GM18520 (cell line): Measurements from ENCODE around the gene MAGEF1.
"Not testable (repeated sequence)": the region's sequence is repeated elsewhere in the genome, so short reads cannot be mapped to it uniquely, and the experiment has no call there.

Experiments used
- ATAC-seq: cut with Tn5 transposase; IDR thresholded peaks from one replicate; pipeline ENCODE4 v1.9.1; 2021; ENCODE audit not compliant: unreplicated experiment

The MAGEF1 gene

DNA sequence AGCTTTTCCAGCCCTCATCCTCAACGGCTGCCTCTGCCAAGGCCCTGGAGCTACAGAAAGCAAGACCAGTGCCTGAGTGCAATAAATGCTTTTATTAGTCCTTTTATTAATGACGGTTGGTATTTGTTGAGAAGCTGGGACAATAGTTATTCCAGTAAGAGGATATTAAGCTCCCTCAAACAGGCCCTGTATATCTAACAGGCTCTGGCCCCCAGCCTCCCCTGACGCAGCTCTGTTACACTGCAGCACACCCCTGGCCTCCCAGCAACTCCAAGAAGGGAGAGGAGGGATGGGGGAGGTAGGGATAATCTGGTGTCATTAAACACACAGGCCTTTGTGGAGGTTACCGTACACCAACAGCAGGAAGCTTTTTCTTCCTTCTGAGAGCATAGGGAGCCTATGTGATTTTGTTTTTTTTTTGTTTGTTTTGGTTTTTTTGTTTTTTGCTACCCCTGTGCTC is 30.8 kb upstream of the MAGEF1 start:
- no peak for ATAC-seq

DNA sequence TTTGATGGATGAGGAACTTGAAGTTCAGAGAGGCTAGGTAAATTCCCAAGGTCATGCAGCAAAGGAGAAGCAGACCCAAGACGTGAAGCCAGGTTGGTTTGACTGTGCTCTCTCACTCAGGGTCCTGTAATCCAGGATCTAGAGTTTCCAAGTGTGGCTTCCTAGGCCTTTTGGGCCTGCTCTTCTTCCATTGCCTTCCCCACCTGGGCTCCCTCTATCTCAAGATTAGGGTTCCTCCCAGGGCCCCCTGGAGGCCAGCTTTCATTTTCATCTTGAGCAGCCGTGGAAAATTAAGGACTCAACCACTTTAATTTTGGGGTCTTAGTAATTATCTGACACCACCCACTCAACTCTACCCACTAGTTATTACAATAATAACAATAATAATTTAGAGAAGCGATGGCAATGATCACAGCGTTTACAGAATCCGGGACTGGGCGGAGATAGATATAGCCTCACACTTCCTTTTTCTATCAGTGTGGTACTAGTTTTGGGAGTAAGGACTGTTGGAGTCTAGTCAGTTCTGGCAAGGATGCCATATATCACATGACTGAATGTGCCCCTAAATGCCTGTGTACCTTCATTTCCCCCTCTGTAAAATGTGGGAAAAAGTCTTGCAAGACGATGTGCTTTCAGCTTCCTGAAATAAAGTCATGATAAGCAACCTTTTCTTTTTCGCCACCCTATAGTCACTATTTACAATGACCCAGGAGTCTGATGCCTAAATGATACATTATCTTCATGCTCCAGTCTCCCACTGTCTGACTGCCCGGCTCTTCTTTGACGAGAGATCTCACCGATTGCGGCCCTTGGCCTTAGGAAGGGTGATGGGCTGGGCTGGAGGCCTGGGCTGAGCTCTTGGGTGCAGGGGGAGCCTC is 30.2 kb upstream of the MAGEF1 start:
- ATAC-seq: no peak

DNA sequence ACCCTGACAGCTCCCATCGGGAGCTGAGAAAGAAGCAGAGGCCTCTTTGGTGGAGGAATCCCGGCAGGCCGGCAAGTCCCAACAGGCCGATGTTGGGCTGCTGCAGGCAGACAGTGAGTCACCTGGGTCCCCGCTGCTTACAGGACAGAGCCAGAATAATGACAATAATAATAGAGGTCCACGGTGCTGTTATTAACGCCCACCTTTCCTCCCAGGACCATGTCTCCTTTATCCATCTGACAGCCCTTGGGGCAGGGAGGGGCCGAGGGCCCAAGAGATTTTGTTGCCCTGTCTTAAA is 29.3 kb upstream of the MAGEF1 start:
- no peak for ATAC-seq

DNA sequence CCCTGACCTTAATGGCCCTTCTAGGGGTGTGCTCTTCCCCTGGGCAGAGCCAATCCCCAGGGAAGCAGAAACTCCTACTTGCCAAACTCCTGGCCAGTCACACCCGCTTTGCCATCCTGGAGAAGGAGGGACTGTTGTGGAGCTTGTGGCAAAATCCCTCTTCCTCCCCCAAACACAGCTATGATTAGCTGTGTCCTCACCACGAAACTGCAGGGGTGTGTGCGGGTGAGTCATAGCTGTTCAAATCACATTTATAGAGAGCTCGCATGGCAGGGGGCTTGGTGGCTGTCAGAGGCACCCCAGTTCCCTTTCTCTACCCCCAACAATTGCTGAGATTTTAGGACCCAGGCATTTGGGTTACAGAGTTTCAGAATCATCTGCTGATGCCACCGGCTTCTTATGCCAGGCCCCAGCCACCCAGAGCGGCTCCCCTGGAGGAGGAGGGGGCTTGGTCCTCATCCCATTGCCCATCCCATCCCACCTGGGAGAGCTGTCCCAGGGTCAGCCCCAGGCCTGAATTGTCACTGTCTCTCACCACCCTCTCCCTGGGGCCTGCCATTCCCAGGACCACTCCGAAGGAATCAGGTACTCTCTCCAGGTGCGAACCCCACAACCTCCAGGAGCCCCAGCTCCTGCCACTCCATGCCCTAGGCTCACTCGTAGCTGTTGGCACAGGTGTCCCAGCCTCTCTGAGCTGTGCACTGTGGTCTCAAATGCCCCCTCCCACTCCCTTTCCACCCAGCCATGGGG is 28.8 kb upstream of the MAGEF1 start:
- ATAC-seq: no peak

DNA sequence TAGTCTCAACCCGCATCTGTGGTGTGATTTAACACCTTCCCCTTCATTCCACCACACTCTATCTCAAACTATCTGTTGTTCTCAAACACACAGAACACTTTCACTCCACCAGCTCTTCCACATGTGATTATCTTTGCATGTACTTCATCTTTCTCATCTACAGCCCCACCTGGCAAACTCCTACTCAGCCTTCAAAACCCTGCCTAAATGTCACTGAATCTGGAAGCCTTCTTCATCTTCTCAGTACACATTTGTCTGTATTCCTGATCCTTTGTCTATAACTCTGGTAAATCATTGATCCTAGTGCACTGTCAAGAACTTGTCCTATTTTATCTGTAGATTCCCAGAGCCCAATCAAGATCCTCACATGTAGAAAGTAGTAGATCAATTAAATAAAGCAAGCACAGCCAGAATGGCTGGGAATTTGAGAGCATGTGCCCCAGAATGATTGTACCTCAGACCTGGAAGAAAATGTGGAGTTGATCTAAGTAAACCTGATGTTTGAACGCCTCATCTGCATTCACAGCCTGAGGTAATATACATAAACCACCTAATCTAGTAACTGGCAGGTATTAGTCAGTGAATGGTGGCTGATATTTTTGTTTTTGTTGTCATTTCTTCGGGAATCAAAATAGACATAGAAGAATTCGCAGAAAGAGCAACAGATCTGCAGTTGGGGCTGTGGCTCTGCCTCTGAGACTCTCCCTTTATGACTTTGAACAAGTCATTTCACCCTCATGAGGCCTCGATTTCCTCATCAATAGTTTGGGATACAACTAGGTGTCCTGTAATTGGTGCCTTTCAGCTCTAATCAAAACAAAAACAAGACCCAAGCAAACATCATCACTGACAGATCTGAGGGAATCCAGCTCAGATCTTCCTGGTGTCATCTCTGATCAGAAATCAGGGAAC is 28.0 kb upstream of the MAGEF1 start:
- no peak for ATAC-seq

DNA sequence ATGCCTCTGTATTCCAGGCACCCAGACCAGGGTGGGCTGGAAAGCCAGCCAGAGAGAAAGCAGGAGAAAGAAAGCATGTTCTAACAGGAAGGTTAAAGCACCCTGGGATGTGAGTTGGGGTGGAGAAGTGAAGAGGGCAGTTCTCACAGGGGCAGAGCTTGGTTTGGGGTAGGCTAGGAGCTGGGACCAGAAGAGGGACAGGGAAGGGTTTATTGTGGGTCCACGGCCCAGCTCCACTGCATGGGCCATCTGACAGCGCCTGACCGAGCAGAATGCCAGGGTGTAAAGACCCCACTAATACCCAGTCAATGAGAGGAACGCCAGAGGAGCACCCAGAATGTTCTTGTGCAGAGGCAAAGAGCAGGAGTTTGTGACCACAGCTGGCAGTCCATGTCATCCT is 27.1 kb upstream of the MAGEF1 start:
- no peak for ATAC-seq

DNA sequence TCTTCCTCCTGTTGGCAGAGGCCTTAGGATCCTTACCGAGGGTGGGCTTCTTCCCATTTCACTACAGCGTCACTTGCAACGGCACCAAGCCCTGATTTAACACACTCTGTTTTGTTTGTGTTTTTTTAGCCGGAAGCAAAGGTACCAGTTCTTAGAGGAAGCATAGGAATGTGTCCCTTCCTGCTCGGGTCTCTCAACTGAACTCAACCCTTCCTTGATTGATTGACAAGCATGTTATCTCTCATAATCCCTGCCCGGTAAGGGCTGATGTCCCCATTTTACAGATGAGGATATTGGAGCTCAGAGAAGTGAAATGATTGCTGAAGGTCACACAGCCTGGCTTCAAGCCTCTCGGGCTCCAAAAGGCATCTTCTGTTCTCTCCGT is 26.6 kb upstream of the MAGEF1 start:
- ATAC-seq: no peak

DNA sequence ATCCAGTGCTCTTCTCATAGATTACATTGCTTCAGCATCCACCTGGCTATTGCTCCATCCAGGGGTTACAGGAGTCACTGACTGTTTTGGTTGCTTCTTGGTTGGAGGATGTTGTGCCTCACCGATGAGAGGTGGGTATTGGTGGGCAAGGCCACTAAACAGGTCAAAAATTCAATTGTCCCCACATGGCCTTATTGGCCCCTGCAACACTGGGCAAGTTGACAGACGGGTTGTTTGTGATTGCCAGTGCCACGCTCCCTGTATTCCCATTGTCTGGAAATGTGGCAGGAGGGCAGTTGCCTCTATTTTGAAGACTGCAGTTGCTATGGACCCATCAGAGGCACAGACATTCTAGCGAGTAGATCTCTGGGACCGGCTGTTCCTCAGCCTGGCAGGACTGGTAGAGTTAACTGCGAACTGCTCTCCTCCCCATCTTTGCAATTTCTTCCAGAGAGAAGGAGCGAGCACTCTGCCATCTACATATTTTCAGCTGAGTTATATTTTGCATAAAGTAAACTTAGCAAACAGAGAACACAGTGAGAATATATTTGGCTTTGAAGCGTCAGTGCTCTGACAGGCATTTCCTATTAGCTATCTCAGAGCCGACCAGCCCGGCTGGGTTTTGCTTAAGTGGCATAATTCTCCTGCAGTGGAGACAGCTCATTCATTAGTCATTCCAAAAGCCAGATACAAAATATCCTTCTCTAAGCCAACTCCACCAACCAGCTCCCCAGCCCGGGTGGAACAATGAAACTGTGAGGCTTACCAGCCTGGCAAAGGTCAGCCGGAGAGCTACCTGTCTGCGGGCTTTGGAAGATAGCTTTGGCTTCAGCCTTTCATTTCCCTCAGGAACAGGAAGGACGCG is 26.0 kb upstream of the MAGEF1 start:
- no peak for ATAC-seq

DNA sequence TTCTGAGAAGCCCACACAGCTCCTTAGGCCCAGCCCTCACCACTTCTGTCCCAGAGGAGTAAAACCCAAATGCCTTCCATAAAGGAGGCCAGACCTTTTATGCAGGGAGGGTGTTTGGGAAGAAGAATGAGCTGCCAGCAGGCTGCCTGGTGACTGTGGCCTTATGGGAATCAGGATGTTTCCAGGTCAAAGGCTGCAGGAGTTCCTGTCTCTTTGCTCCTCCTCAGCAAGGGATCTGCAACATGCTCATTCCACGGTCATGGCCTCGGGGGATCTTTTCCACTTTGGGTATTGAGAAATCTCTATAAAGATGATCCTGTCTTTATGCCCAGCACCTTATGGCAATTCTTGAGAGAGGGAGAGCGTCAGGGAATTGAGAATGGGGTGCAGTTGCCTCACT is 25.2 kb upstream of the MAGEF1 start:
- no peak for ATAC-seq

DNA sequence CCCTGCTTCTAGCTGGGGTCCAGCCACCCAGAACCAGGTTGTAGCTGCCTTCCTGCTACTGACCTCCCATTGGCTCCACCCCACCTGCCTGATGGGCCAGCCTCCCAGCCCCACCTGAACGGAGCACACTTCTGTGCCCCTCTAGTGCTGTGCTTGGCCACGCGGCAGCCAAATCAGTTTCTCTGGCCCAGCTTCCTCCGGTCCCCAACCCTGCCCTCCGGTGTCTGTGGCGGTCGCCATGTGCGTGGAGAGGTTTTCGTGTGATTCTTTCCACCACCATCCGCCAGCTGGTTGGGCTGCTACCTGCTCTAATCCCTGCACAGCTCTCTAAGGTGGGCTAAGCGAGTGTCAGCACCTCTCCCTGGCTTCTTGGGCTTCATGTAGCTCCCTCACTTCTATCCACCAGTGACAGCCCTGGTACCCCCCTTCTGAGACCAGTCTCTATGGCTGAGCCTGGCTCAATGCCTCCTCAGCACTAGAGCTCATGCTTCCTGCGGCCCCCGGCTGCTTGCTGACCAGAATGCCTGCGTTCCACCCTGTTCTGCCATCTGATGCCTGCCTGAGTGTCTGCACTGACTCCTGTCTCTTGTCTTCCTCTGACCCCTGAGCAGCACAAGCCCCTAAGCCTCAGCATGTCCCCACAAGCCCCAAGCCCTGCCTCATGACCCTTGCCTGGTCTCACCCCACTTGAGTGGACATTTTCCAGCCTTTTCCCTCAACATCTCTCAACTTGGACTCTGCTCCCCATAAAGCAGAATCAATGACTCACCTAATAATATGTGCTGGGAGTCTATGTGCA is 23.2 kb upstream of the MAGEF1 start:
- no peak for ATAC-seq

DNA sequence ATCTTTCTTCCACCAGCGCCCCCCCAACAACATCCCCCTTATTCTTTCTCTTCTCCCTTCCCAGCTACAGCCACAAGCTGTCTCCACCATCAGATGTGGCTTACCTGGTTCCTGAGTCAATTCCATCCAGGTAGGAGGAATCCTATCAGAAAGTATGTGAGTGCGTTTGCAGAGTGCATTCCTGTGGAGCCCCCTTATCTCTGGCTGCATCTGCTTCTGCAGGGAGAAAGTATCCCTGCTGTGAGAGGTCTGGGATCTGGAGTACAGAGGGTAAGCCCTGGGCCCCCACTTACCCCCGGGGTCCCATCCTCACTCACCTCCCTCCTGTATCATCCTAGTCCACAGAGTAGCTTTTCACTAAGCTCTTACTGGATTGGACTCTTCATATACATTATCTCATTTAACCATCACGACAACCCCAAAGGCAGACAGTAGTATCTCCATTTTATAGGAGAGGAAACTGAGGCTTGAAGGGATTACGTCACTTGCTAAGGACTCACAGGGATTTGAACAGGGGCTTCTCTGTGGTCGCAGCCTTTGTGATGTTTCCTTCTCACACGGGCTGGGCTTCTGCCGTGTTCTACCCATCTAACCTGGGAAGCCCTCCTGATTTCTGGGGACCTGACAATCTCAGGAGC is 22.2 kb upstream of the MAGEF1 start:
- ATAC-seq: no peak

DNA sequence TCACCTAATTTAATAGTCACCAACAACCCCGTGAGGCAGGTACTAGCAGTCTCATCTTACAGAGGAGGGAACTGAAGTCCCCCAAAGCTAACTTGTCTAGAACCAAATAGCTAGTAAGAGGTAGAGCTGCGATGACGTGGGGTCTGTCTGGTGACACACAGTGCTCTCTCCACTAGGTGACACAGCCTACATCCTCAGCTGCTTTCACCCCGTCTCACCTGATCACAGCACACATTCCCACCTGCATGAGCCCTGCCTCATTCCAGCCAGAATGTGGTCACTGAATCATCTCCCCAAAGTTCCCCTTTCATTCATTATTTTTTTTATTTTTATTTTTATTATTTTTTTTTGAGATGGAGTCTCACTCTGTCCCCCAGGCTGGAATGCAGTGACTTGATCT is 21.3 kb upstream of the MAGEF1 start:
- ATAC-seq: no peak

DNA sequence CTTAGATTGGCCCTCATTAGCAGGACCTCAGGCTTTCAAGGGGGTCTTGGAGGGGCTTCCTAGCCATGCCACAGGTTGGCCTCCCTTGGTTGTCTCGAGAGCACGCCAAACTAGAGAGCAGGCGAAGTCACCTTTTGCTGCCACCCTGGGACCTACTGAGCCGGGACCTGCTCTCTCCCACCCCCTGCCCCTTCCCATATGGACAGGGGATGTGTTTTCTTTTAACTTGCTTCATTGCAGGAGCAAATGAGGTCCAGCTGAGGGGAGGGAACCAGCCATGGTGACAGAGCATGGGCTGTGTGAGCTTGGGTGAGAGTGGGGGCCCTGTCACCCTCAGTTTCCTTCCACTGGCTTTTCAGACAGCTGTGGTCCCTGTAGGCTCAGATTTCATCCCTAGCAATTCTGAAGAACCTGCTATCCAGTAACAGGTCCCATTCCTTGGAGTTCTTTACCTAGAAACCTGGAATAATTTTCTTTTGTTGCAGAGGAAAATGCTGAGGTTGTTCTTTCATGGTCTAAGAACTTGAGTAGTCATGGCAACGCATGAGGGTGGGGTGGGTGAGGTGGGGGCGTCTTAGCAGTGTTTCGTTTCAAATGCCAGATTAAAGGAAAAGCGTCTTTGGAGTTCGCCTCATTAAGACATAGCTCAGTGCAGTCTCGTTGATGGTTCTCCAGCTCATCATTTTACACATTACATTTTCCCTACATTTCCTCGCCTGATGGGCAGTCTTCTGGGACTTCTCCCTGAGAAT is 20.1 kb upstream of the MAGEF1 start:
- no peak for ATAC-seq

DNA sequence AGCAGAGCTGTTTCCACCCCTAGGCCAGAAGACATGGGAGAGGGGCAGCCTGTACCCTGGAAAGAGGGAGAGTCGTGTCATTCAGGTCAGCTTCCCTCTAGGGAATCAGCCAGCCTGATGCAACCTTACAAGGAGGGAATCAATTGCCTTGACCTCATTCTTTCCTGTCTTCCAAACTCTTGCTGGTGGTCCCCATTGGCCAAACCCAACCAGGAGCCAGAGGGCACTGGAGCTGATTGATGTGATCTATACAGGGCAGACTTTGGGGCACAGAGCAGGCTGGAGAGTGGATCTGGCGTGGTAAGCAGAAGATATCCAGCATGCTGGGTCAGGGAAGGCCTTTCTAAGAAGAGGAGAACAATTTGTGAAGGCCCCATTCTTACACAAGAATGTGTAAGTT is 19.1 kb upstream of the MAGEF1 start:
- no peak for ATAC-seq

DNA sequence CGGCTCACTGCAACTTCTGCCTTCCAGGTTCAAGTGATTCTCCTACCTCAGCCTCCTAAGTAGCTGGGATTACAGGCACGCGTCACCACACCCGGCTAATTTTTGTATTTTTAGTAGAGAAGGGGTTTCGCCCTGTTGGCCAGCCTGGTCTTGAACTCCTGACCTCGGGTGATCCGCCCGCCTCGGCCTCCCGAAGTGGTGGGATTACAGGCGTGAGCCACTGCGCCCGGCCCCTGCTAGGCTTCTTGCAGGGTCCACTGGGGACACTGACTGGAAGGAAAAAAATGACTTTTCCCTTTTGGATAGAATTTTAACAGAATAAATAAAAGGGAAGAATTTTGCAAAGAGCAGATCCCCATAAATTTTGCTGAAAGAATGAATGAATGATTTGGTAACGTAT is 17.3 kb upstream of the MAGEF1 start:
- not testable (repeated sequence) for ATAC-seq

DNA sequence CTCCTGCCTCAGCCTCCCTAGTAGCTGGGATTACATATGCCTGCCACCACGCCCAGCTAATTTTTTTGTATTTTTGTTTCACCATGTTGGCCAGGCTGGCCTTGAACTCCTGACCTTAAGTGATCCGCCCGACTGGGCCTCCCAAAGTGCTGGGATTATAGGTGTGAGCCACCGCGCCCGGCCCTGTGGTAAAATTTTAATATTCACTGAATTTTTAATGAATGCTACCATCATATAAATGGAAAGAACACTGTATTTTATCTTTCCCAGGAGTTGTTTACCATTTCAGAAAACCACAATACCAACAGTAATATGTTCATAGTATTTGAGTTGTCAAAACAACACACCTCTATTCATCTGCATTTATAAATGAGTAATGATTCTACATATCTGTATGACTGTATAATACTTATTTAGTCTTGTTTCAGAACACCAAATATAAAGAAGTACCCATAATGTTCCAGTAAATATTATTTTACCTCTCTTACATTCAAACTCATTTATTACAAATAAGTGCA is 16.2 kb upstream of the MAGEF1 start:
- no peak for ATAC-seq

DNA sequence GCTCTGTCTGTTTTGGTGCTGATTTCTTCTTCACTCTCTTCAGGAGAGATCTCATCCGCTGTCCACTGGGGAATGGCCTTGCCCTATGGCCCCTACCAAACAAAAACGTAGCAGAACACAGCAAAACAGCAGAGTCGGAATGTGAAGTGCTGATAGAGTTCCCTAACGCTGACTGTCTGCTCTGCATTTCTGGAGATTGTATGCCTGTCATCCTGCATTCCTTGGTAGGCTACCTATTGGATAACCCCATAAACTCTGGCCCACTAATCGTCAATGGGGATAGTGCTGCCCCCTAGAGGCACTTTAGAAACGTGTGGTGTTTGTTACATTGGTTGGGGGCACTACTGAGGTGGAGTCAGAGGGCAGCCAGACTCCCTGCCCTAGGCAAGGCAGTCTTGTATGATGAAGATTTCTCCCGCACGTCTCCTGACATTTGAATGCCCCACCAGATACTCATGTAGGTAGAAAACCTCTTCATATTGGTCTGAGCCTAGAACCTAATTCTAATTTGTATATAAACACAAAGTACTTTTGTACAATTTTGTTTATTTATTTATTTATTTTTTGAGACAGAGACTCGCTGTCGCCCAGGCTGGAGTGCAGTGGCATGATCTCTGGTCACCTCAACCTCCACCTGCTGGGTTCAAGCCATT is 15.6 kb upstream of the MAGEF1 start:
- ATAC-seq: no peak

DNA sequence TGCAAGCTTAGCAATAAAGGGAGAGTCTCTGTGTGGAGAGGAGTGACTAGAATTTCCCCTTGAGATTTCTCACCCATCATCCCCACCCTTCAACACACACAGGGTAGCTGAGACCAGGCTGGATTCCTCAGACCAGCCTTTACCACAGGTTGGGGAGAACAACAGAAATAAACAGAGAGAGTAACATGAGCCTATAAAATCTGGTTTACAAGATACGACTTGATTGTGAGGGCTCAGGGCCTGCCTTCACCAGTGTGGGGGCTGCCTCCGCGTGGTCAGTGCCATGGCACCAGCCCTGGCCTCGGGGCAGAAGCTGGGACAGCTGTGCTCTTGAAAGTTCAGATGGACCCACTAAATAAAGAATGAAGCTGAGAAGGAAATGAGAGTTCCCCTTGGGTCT is 14.6 kb upstream of the MAGEF1 start:
- ATAC-seq: no peak
